GM23248 (cell line): ENCODE results near the gene CAMTA1. TPM values are rescaled to one million over a fixed set of nuclear protein-coding genes. Genes with fewer than 3 reads are reported as not detected.

ENCODE experiments used
- DNase-seq: peaks from one replicate; pipeline ENCODE4 v3.0.0-alpha.2; 2015
- H2AFZ ChIP-seq: fragments of 200-600 bp; sonication (generic); 2 replicates; pipeline ENCODE4 v1.6.1; 2016; ENCODE audit warnings: antibody characterized with exemption
- H3F3A ChIP-seq: fragments of 200-600 bp; sonication (generic); 2 replicates; pipeline ENCODE4 v1.6.1; 2016; ENCODE audit warnings: mild to moderate bottlenecking, antibody characterized with exemption, mixed run types; ENCODE audit not compliant: insufficient read depth
- H3K27ac ChIP-seq: fragments of 200-600 bp; sonication (generic); 2 replicates; pipeline ENCODE4 v1.5.1; 2016; ENCODE audit warnings: mild to moderate bottlenecking
- H3K27me3 ChIP-seq: fragments of 200-600 bp; sonication (generic); replicated peaks from 2 replicates; pipeline ENCODE4 v1.6.1; 2016; ENCODE audit warnings: mild to moderate bottlenecking; ENCODE audit not compliant: insufficient read depth
- H3K36me3 ChIP-seq: fragments of 200-600 bp; sonication (generic); 2 replicates; pipeline ENCODE4 v1.6.1; 2016; ENCODE audit warnings: low read depth, mild to moderate bottlenecking
- H3K4me1 ChIP-seq: fragments of 200-600 bp; sonication (generic); 2 replicates; pipeline ENCODE4 v1.6.1; 2016; ENCODE audit warnings: mild to moderate bottlenecking; ENCODE audit not compliant: insufficient read depth
- H3K4me2 ChIP-seq: fragments of 200-600 bp; sonication (generic); one replicate; pipeline ENCODE4 v1.6.1; 2016; ENCODE audit warnings: mild to moderate bottlenecking; ENCODE audit not compliant: unreplicated experiment
- H3K4me3 ChIP-seq: fragments of 200-600 bp; sonication (generic); 2 replicates; pipeline ENCODE4 v1.5.1; 2016; ENCODE audit warnings: mild to moderate bottlenecking
- H3K79me2 ChIP-seq: fragments of 200-600 bp; sonication (generic); 2 replicates; pipeline ENCODE4 v1.6.1; 2016; ENCODE audit warnings: mild to moderate bottlenecking; ENCODE audit not compliant: insufficient read depth
- H3K9ac ChIP-seq: fragments of 200-600 bp; sonication (generic); 2 replicates; pipeline ENCODE4 v1.6.1; 2016; ENCODE audit warnings: mild to moderate bottlenecking
- H3K9me2 ChIP-seq: fragments of 200-600 bp; sonication (generic); 2 replicates; pipeline ENCODE4 v1.6.1; 2016; ENCODE audit warnings: mixed run types, mild to moderate bottlenecking, moderate library complexity; ENCODE audit not compliant: insufficient read depth
- H3K9me3 ChIP-seq: fragments of 200-600 bp; sonication (generic); one replicate; pipeline ENCODE4 v1.6.1; 2017; ENCODE audit warnings: low read depth
- H4K20me1 ChIP-seq: fragments of 200-600 bp; sonication (generic); 2 replicates; pipeline ENCODE4 v1.6.0; 2016; ENCODE audit not compliant: insufficient read depth
- EZH2 ChIP-seq: fragments of 200-600 bp; sonication (generic); IDR thresholded peaks from 2 replicates; pipeline ENCODE4 v1.6.1; 2018; ENCODE audit warnings: antibody characterized with exemption, mild to moderate bottlenecking; ENCODE audit not compliant: insufficient read depth, poor library complexity, severe bottlenecking
- EZH2phosphoT487 ChIP-seq: fragments of 200-600 bp; sonication (generic); IDR thresholded peaks from 2 replicates; pipeline ENCODE4 v1.6.1; 2018; ENCODE audit warnings: antibody characterized with exemption, moderate library complexity, mild to moderate bottlenecking, low read depth; ENCODE audit not compliant: insufficient read depth
- WGBS, 2 experiments: methylation state at CpG; one replicate each; pipeline ENCODE4 v1.1.6; 2015 to 2017; ENCODE audit warnings: low lambda C conversion rate in 2 of 2, low coverage in 1 of 2; ENCODE audit errors: missing lambda C conversion rate in 2 of 2; 5-methylcytosine and 5-hydroxymethylcytosine counted together
- in situ Hi-C: fragments of 300-500 bp; cut with MboI; formaldehyde crosslinking; loops from 2 replicates; pipeline ENCODE4 v1.15.0; 2020
- polyA plus RNA-seq: library from polyadenylated mRNA; unstranded; fragments of >200 nt; fragmentation: Nextera tagmentation; extraction: Ambion mirVana; gene quantifications from 2 replicates; pipeline ENCODE4 v1.2.1, GENCODE V29; 2016
- total RNA-seq: library from RNA; depleted of rRNA; stranded (reverse); fragments of >200 nt; shearing (Covaris generic); gene quantifications from 2 replicates; pipeline ENCODE4 v1.2.3, GENCODE V29; 2014

CAMTA1 gene
- total and polyA plus RNA-seq, 2 experiments from 2014 or later = 50.1 to 165 TPM

- Histone ChIP-seq H3K4me2 (no peak overlapping the region), H3K4me1 (no peaks in the 10 kb centered on the region), H3K4me3 (no peak overlapping the region), H3K9me3 (no peaks in the 10 kb centered on the region), H3K27ac (no peak overlapping the region), H3K79me2 (no peaks in the 10 kb centered on the region), H3K36me3 (no peaks in the 10 kb centered on the region), H2AFZ (no peak overlapping the region), H3K27me3 (no peaks in the 10 kb centered on the region; the same call in 1 of the 2 replicates), H3F3A (no peaks in the 10 kb centered on the region), H3K9me2 (no peaks in the 10 kb centered on the region), H4K20me1 (no peaks in the 10 kb centered on the region), H3K9ac (no peak overlapping the region)
- WGBS, 2 experiments = 50 to 56% methylated on average over 5 of the region's 5 CpGs
- in situ Hi-C loops = loop anchor here (5.0 kb wide), 1 partner anchor 77 kb away; no protein-coding TSS in a partner anchor
- TF ChIP-seq EZH2phosphoT487 (no peak), EZH2 (no peak)
- no peak for DNase-seq
These were observed 963.9 kb downstream of the CAMTA1 start for GRCh38 chr1:7749126-7749525.

GRCh38 chr1:7751174-7751573, 965.9 kb downstream of the CAMTA1 start:
- H3K9me2 ChIP-seq = no peaks in the 10 kb centered on the region
- H4K20me1 ChIP-seq = no peaks in the 10 kb centered on the region
- no peaks in the 10 kb centered on the region for H3K79me2 ChIP-seq
- H3K27me3 ChIP-seq = no peaks in the 10 kb centered on the region
- no peaks in the 10 kb centered on the region for H3K36me3 ChIP-seq
- in situ Hi-C loops = no loop called here
- no peaks in the 10 kb centered on the region for H3K4me1 ChIP-seq
- H3K27ac ChIP-seq = no peak overlapping the region
- no peak for DNase-seq
- no peak for TF ChIP-seq EZH2
- no peak for TF ChIP-seq EZH2phosphoT487
- H3K9me3 ChIP-seq = no peaks in the 10 kb centered on the region
- H3K4me3 ChIP-seq = no peak overlapping the region
- 81 to 83% methylated on average over 11 of the region's 11 CpGs for WGBS, 2 experiments
- H3K9ac ChIP-seq = no peak overlapping the region
- no peaks in the 10 kb centered on the region for H3F3A ChIP-seq
- H3K4me2 ChIP-seq = no peak overlapping the region
- H2AFZ ChIP-seq = no peak overlapping the region

GRCh38 chr1:7752512-7753417, 967.5 kb downstream of the CAMTA1 start:
- 12% methylated on average over 18 of the region's 18 CpGs for WGBS, 2 experiments
- Histone ChIP-seq H3F3A (no peaks in the 10 kb centered on the region), H3K4me3 (peak overlapping the region; percentile 78), H2AFZ (peak overlapping the region; percentile 92), H3K27ac (no peak overlapping the region), H3K79me2 (no peaks in the 10 kb centered on the region), H3K36me3 (no peaks in the 10 kb centered on the region), H3K4me1 (no peaks in the 10 kb centered on the region), H3K4me2 (peak overlapping the region; percentile 90), H3K9me3 (no peaks in the 10 kb centered on the region), H4K20me1 (no peaks in the 10 kb centered on the region), H3K27me3 (no peaks in the 10 kb centered on the region), H3K9ac (peak overlapping the region; percentile 65), H3K9me2 (no peaks in the 10 kb centered on the region)
- TF ChIP-seq EZH2phosphoT487 (no peak), EZH2 (no peak)
- in situ Hi-C loops = no loop called here
- peak; percentile 81 for DNase-seq

GRCh38 chr1:7753641-7754040, 968.4 kb downstream of the CAMTA1 start:
- WGBS, 2 experiments = 44 to 45% methylated on average over 3 of the region's 3 CpGs
- no peak overlapping the region for H3K27ac ChIP-seq
- in situ Hi-C loops = no loop called here

More at GRCh38 chr1:7753641-7754040, 968.4 kb downstream of the CAMTA1 start:
- Histone ChIP-seq H2AFZ (no peak overlapping the region), H3K9me2 (no peaks in the 10 kb centered on the region), H3K4me1 (no peaks in the 10 kb centered on the region), H3K9me3 (no peaks in the 10 kb centered on the region), H3K4me3 (no peak overlapping the region), H3K9ac (no peak overlapping the region), H4K20me1 (no peaks in the 10 kb centered on the region), H3K4me2 (no peak overlapping the region), H3K36me3 (no peaks in the 10 kb centered on the region), H3F3A (no peaks in the 10 kb centered on the region), H3K79me2 (no peaks in the 10 kb centered on the region), H3K27me3 (no peaks in the 10 kb centered on the region)
- no peak for TF ChIP-seq EZH2
- DNase-seq = no peak
